CD14-positive monocyte (primary cell): Measurements from ENCODE around the gene CXCL11. TPM values are rescaled to one million over a fixed set of nuclear protein-coding genes. Genes with fewer than 3 reads are reported as not detected.
A peak's percentile ranks its signal among the peaks of the same experiment; 100 is the strongest.

Experiments
- DNase-seq, 3 donors: peaks; one replicate each; pipeline ENCODE4 v3.0.0-alpha.2; 2011 to 2022
- H2AFZ ChIP-seq: 2 replicates; pipeline ENCODE4 v1.6.0; 2012; ENCODE audit warnings: mild to moderate bottlenecking, low read depth, low read length, inconsistent platforms; ENCODE audit not compliant: insufficient read depth, poor library complexity, severe bottlenecking
- H3K27ac ChIP-seq, 2 donors: 1 replicate in 1 of 2; 2 replicates in 1 of 2; pipeline ENCODE4 v1.5.1; 2012 to 2013; ENCODE audit warnings: low read length in 2 of 2, control low read depth in 1 of 2, inconsistent platforms in 1 of 2, low read depth in 1 of 2, mild to moderate bottlenecking in 1 of 2
- H3K27me3 ChIP-seq, 2 donors: one replicate each; pipeline versions ENCODE4 v1.6.0 to v1.6.1; 2011 to 2013; ENCODE audit warnings: low read length in 2 of 2; ENCODE audit not compliant: control insufficient read depth in 2 of 2, insufficient read depth in 2 of 2
- H3K36me3 ChIP-seq, 2 donors: replicated peaks in 1 of 2; 1 replicate in 1 of 2; 2 replicates in 1 of 2; pipeline versions ENCODE4 v1.5.1 to v1.6.1; 2012 to 2013; ENCODE audit warnings: low read length in 2 of 2, control low read depth in 1 of 2, inconsistent platforms in 1 of 2, mild to moderate bottlenecking in 1 of 2; ENCODE audit not compliant: insufficient read depth in 2 of 2, control insufficient read depth in 1 of 2
- H3K4me1 ChIP-seq, 2 donors: 1 replicate in 1 of 2; 2 replicates in 1 of 2; pipeline versions ENCODE4 v1.5.1 to v1.6.1; 2012 to 2013; ENCODE audit warnings: low read length in 2 of 2, control low read depth in 1 of 2, inconsistent platforms in 1 of 2, mild to moderate bottlenecking in 1 of 2, moderate library complexity in 1 of 2; ENCODE audit not compliant: insufficient read depth in 2 of 2, control insufficient read depth in 1 of 2
- H3K4me2 ChIP-seq: replicated peaks from 2 replicates; pipeline ENCODE3; 2012; ENCODE audit warnings: low read length, moderate library complexity, mild to moderate bottlenecking; ENCODE audit not compliant: poor library complexity, severe bottlenecking; ENCODE audit errors: extremely low read depth
- H3K4me3 ChIP-seq, 3 experiments: fragments of 200-600 bp in 1 of 3; sonication (generic) in 1 of 3; replicated peaks in 1 of 3; 1 replicate in 2 of 3; 2 replicates in 1 of 3; pipeline ENCODE4 v1.5.1; 2011 to 2013; ENCODE audit warnings: low read length in 3 of 3, mild to moderate bottlenecking in 3 of 3, control low read depth in 2 of 3, low read depth in 2 of 3, inconsistent platforms in 1 of 3, moderate library complexity in 1 of 3
- H3K79me2 ChIP-seq: 2 replicates; pipeline ENCODE4 v1.6.0; 2012; ENCODE audit warnings: mild to moderate bottlenecking, control low read depth, inconsistent platforms, low read length, moderate library complexity; ENCODE audit not compliant: insufficient read depth
- H3K9ac ChIP-seq: 2 replicates; pipeline ENCODE4 v1.6.0; 2017; ENCODE audit warnings: low read length, mild to moderate bottlenecking; ENCODE audit not compliant: insufficient read depth, poor library complexity, severe bottlenecking
- H3K9me3 ChIP-seq, 2 donors: replicated peaks in 1 of 2; 1 replicate in 1 of 2; 2 replicates in 1 of 2; pipeline versions ENCODE4 v1.5.1 to v1.6.1; 2012 to 2013; ENCODE audit warnings: low read length in 2 of 2, control low read depth in 1 of 2; ENCODE audit not compliant: control insufficient read depth in 1 of 2, insufficient read depth in 1 of 2
- H4K20me1 ChIP-seq: 2 replicates; pipeline ENCODE4 v1.6.0; 2012; ENCODE audit warnings: mild to moderate bottlenecking, low read length, control low read depth, moderate library complexity; ENCODE audit not compliant: insufficient read depth
- H3K27ac Mint-ChIP-seq, 7 donors: one replicate each; pipeline ENCODE4 v1.8.0; 2020; ENCODE audit warnings: mild to moderate bottlenecking in 7 of 7, mixed read lengths in 7 of 7, moderate library complexity in 6 of 7, inconsistent platforms in 2 of 7
- H3K27me3 Mint-ChIP-seq, 3 donors: one replicate each; pipeline ENCODE4 v1.8.0; 2021 to 2022; ENCODE audit warnings: low read depth in 3 of 3, mild to moderate bottlenecking in 3 of 3, mixed read lengths in 3 of 3, moderate library complexity in 3 of 3, inconsistent platforms in 1 of 3
- H3K36me3 Mint-ChIP-seq, 2 donors: one replicate each; pipeline ENCODE4 v1.8.0; 2020; ENCODE audit warnings: mixed read lengths in 2 of 2, inconsistent platforms in 1 of 2, mild to moderate bottlenecking in 1 of 2
- H3K4me1 Mint-ChIP-seq: one replicate; pipeline ENCODE4 v1.8.0; 2020; ENCODE audit warnings: mild to moderate bottlenecking, mixed read lengths
- H3K4me3 Mint-ChIP-seq, 2 donors: one replicate each; pipeline ENCODE4 v1.8.0; 2020; ENCODE audit warnings: mild to moderate bottlenecking in 2 of 2, mixed read lengths in 2 of 2, moderate library complexity in 1 of 2
- H3K9me3 Mint-ChIP-seq, 7 donors: one replicate each; pipeline ENCODE4 v1.8.0; 2020 to 2022; ENCODE audit warnings: mixed read lengths in 7 of 7, mild to moderate bottlenecking in 6 of 7, moderate library complexity in 6 of 7, inconsistent platforms in 2 of 7
- CTCF ChIP-seq: fragments of 200-600 bp; IDR thresholded peaks from one replicate; pipeline ENCODE4 v1.8.0; 2022; ENCODE audit warnings: antibody characterized with exemption, mild to moderate bottlenecking
- WGBS: methylation state at CpG from one replicate; pipeline ENCODE4 v1.1.5; 2013; ENCODE audit warnings: missing lambda C conversion rate; ENCODE audit not compliant: insufficient coverage; 5-methylcytosine and 5-hydroxymethylcytosine counted together
- intact Hi-C, 2 donors: fragments of 100-400 bp; cut with micrococcal nuclease; formaldehyde crosslinking; loops; one replicate each; pipeline versions ENCODE4 v1.15.0 to v1.15.1; 2023
- polyA plus RNA-seq, 3 donors: library from polyadenylated mRNA; depleted of rRNA in 1 of 3; unstranded in 2 of 3; stranded (reverse) in 1 of 3; fragments of 300-500 nt in 2 of 3; fragments of >200 nt in 1 of 3; fragmentation: Illumina TruSeq in 2 of 3; gene quantifications; 1 replicate in 2 of 3; 2 replicates in 1 of 3; pipeline ENCODE4 v1.2.3, GENCODE V29; 2012 to 2021

The CXCL11 gene
- polyA plus RNA-seq, 3 donors, result 0.15 to 0.36 (median 0.25) TPM

GRCh38 chr4:76003035-76003434, 32.8 kb downstream of the CXCL11 start:
- Histone ChIP-seq H3K9me3 (no peaks in the 10 kb centered on the region), H4K20me1 (no peaks in the 10 kb centered on the region), H3K4me1 (peaks cover 14 to 15% of the 10 kb centered on the region in 2 donors), H3K79me2 (no peaks in the 10 kb centered on the region), H2AFZ (no peak overlapping the region), H3K27me3 (no peaks in the 10 kb centered on the region), H3K36me3 (no peaks in the 10 kb centered on the region), H3K27ac (no peak overlapping the region), H3K4me3 (no peak overlapping the region), H3K9ac (no peak overlapping the region), H3K4me2 (no peak overlapping the region)
- H3K4me3 Mint-ChIP-seq, result no peak overlapping the region
- H3K27me3 Mint-ChIP-seq, result peaks cover 0 to 2% (median 0%) of the 10 kb centered on the region in 3 donors
- intact Hi-C loops, result no loop called here
- H3K36me3 Mint-ChIP-seq, result no peaks in the 10 kb centered on the region
- WGBS, result 17% methylated on average over 1 of the region's 2 CpGs
- H3K9me3 Mint-ChIP-seq, result peaks cover 0 to 1% (median 0%) of the 10 kb centered on the region in 7 donors
- no peak for DNase-seq
- H3K27ac Mint-ChIP-seq, result no peak overlapping the region
- H3K4me1 Mint-ChIP-seq, result peaks cover 17% of the 10 kb centered on the region
- TF ChIP-seq CTCF, result no peak

- no peak overlapping the region for H2AFZ ChIP-seq
- H4K20me1 ChIP-seq, result no peaks in the 10 kb centered on the region
- peak; percentile 51 to 75 (median 75) for DNase-seq
- peak overlapping the region in 1 of 2 donors; percentile 55 for H3K4me3 Mint-ChIP-seq
- no peaks in the 10 kb centered on the region for H3K36me3 Mint-ChIP-seq
- peak overlapping the region in 1 of 3 experiments; percentile 31 for H3K4me3 ChIP-seq
- H3K9ac ChIP-seq, result no peak overlapping the region
- WGBS, result no CpG with 5 or more reads among the region's 4 CpGs
- no peaks in the 10 kb centered on the region for H3K36me3 ChIP-seq
- no peaks in the 10 kb centered on the region for H3K27me3 ChIP-seq
- peaks cover 0 to 1% (median 0%) of the 10 kb centered on the region in 7 donors for H3K9me3 Mint-ChIP-seq
- H3K4me1 ChIP-seq, result peaks cover 14 to 15% of the 10 kb centered on the region in 2 donors
- H3K4me1 Mint-ChIP-seq, result peaks cover 17% of the 10 kb centered on the region
- H3K27me3 Mint-ChIP-seq, result peaks cover 0 to 2% (median 2%) of the 10 kb centered on the region in 3 donors
- H3K9me3 ChIP-seq, result no peaks in the 10 kb centered on the region
- no peak for TF ChIP-seq CTCF
- no peak overlapping the region for H3K27ac ChIP-seq
- H3K79me2 ChIP-seq, result no peaks in the 10 kb centered on the region
- peak overlapping the region; percentile 41 for H3K4me2 ChIP-seq
- intact Hi-C loops, result no loop called here
- peak overlapping the region in 5 of 7 donors; percentile 26 to 61 (median 44) for H3K27ac Mint-ChIP-seq
Measured at GRCh38 chr4:76002176-76002575, 33.7 kb downstream of the CXCL11 start.
